Liver (tissue), 9 donors: Measurements from ENCODE around the gene BPGM. TPM values are rescaled to one million over a fixed set of nuclear protein-coding genes. Genes with fewer than 3 reads are reported as not detected.

Source experiments
- DNase-seq: peaks from one replicate; pipeline ENCODE4 v3.0.0-alpha.2; 2017; ENCODE audit warnings: low spot score
- H3K27ac ChIP-seq, 2 donors: one replicate each; pipeline ENCODE4 v1.7.0; 2013; ENCODE audit warnings: inconsistent platforms in 2 of 2, low read length in 2 of 2, control low read depth in 1 of 2, low read depth in 1 of 2, mild to moderate bottlenecking in 1 of 2
- H3K27me3 ChIP-seq, 4 donors: one replicate each; pipeline versions ENCODE4 v1.6.1 to v1.7.0; 2013; ENCODE audit warnings: low read length in 3 of 4, inconsistent platforms in 1 of 4, mild to moderate bottlenecking in 1 of 4, moderate library complexity in 1 of 4; ENCODE audit not compliant: control insufficient read depth in 4 of 4, insufficient read depth in 4 of 4
- H3K36me3 ChIP-seq, 4 donors: one replicate each; pipeline versions ENCODE4 v1.6.1 to v1.7.0; 2013; ENCODE audit warnings: low read length in 3 of 4, mild to moderate bottlenecking in 3 of 4, low read depth in 1 of 4, moderate library complexity in 1 of 4; ENCODE audit not compliant: control insufficient read depth in 4 of 4, insufficient read depth in 3 of 4
- H3K4me1 ChIP-seq, 4 donors: one replicate each; pipeline versions ENCODE4 v1.6.1 to v1.7.0; 2013; ENCODE audit warnings: low read length in 3 of 4, mild to moderate bottlenecking in 3 of 4, moderate library complexity in 1 of 4; ENCODE audit not compliant: control insufficient read depth in 4 of 4, insufficient read depth in 4 of 4
- H3K4me3 ChIP-seq, 3 donors: one replicate each; pipeline versions ENCODE4 v1.6.1 to v1.7.0; 2013; ENCODE audit warnings: low read length in 3 of 3, control low read depth in 1 of 3, low read depth in 1 of 3, mild to moderate bottlenecking in 1 of 3
- H3K9ac ChIP-seq, 2 donors: one replicate each; pipeline ENCODE4 v1.7.0; 2013; ENCODE audit warnings: low read length in 2 of 2, mild to moderate bottlenecking in 2 of 2, moderate library complexity in 2 of 2, control low read depth in 1 of 2, low read depth in 1 of 2
- H3K9me3 ChIP-seq, 4 donors: one replicate each; pipeline versions ENCODE4 v1.6.1 to v1.7.0; 2013; ENCODE audit warnings: low read length in 3 of 4; ENCODE audit not compliant: control insufficient read depth in 4 of 4
- FOXA1 ChIP-seq: IDR thresholded peaks from 2 replicates; pipeline ENCODE4 v1.6.1; 2016; ENCODE audit warnings: antibody characterized with exemption
- FOXA2 ChIP-seq: IDR thresholded peaks from 2 replicates; pipeline ENCODE4 v1.6.1; 2016; ENCODE audit warnings: antibody characterized with exemption
- JUND ChIP-seq, 2 donors: IDR thresholded peaks; 2 replicates each; pipeline ENCODE4 v1.6.1; 2016; ENCODE audit warnings: antibody characterized with exemption in 2 of 2
- RAD21 ChIP-seq, 2 donors: IDR thresholded peaks; 2 replicates each; pipeline ENCODE4 v1.6.1; 2016; ENCODE audit warnings: antibody characterized with exemption in 2 of 2, mild to moderate bottlenecking in 2 of 2
- SP1 ChIP-seq: IDR thresholded peaks from 2 replicates; pipeline ENCODE4 v1.6.1; 2018; ENCODE audit warnings: antibody characterized with exemption, mild to moderate bottlenecking
- TAF1 ChIP-seq: conservative IDR thresholded peaks from 2 replicates; pipeline ENCODE4 v1.6.1; 2016; ENCODE audit warnings: antibody characterized with exemption, mild to moderate bottlenecking
- WGBS: extraction: QIAGEN DNeasy Blood & Tissue Kit; methylation state at CpG from one replicate; pipeline ENCODE4 v1.1.7; 2013; 5-methylcytosine and 5-hydroxymethylcytosine counted together
- polyA plus RNA-seq, 2 donors: library from polyadenylated mRNA; stranded (reverse) in 1 of 2; unstranded in 1 of 2; fragments of 200-250 nt in 1 of 2; fragments of >200 nt in 1 of 2; fragmentation: Nextera tagmentation in 1 of 2; extraction: Ambion mirVana in 1 of 2; gene quantifications; one replicate each; pipeline versions ENCODE4 v1.2.1 to v1.2.3, GENCODE V29; 2013 to 2015
- total RNA-seq, 2 donors: library from RNA; depleted of rRNA; stranded (reverse); fragments of >200 nt; gene quantifications; one replicate each; pipeline ENCODE4 v1.2.3, GENCODE V29; 2014
- TF ChIP-seq, protein P1 (sequence below): IDR thresholded peaks from 2 replicates; pipeline ENCODE4 v1.6.1; 2016; ENCODE audit warnings: antibody characterized with exemption
- TF ChIP-seq, protein P2 (sequence below): IDR thresholded peaks from 2 replicates; pipeline ENCODE4 v1.6.1; 2016; ENCODE audit warnings: antibody characterized with exemption, mild to moderate bottlenecking
- TF ChIP-seq, protein P3 (sequence below): IDR thresholded peaks from 2 replicates; pipeline ENCODE4 v1.6.1; 2016; ENCODE audit warnings: antibody characterized with exemption
- TF ChIP-seq, protein P4 (sequence below): IDR thresholded peaks from 2 replicates; pipeline ENCODE4 v1.6.1; 2016; ENCODE audit warnings: antibody characterized with exemption
- donor health status: healthy.
- donor health status: healthy.
- donor health status: healthy.
- donor health status: healthy.
- donor health status: healthy.

BPGM gene
- total and polyA plus RNA-seq, 4 donors = 6.1 to 250 (median 7.6) TPM

DNA sequence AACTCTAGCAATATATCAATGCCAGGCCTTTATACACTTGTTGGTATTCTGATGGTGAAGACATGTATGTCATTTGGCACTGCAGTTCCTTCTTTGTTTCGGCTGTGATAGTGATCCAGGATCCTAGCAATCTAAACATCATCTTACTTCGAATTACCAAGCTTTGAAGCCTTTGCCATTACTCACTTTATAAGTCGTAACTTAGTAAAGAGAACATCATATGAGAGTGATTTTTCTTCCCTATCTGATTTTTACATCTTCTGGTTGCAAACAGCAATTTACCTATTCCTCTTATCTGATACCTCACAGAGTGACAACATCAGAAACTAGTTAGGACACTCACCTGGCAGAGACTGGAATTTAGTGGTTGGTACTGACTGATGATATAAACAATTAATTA lies 7.6 kb upstream of the BPGM start:
- WGBS = 84% methylated on average over 3 of the region's 3 CpGs
- Histone ChIP-seq H3K9ac (no peak overlapping the region), H3K4me3 (no peak overlapping the region), H3K27me3 (no peaks in the 10 kb centered on the region), H3K4me1 (peaks cover 0 to 10% (median 4%) of the 10 kb centered on the region in 4 donors), H3K36me3 (no peaks in the 10 kb centered on the region), H3K9me3 (no peaks in the 10 kb centered on the region), H3K27ac (no peak overlapping the region)
- no peak for DNase-seq
- TF ChIP-seq RAD21 (IDR thresholded peaks at IDR 0.05) (no peak), FOXA2 (no peak)
- TF ChIP-seq, protein P1, sequence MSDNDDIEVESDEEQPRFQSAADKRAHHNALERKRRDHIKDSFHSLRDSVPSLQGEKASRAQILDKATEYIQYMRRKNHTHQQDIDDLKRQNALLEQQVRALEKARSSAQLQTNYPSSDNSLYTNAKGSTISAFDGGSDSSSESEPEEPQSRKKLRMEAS = no peak

DNA sequence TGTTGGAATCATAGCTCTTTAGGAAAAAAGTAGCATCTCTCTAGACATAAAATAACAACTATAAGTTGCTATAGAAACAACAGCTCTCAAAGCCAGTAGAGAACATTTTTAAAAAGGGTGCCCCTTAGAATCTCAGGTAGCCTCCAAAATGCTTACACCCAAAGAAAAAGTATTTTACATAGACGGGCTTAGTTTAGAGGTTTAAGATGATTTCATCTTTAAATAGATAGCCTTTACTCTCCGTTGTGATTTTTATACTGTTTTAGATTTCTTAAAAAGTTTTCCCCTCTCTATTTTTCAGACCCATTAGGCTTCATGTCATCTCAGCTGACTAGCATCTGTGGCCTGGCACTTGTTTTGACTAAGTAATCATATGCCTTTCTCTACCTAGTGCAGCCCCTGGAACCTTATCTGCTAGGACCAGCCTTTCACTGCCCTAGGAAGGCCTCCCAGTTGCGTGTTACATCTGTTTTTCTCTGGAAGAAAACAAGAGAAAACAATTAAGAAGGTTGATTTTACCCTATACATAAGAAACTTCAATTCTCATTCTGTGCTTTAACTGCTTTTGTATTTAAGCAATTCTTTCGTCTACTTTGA lies 6.9 kb upstream of the BPGM start:
- 82% methylated on average over 4 of the region's 4 CpGs for WGBS
- peak; percentile 64 for DNase-seq
- no peaks in the 10 kb centered on the region for H3K36me3 ChIP-seq
- no peaks in the 10 kb centered on the region for H3K9me3 ChIP-seq
- H3K9ac ChIP-seq = no peak overlapping the region
- no peak overlapping the region for H3K4me3 ChIP-seq
- no peak overlapping the region for H3K27ac ChIP-seq
- H3K27me3 ChIP-seq = no peaks in the 10 kb centered on the region
- TF ChIP-seq, protein P1 = no peak
- TF ChIP-seq SP1 = no peak
- TF ChIP-seq, protein P2, sequence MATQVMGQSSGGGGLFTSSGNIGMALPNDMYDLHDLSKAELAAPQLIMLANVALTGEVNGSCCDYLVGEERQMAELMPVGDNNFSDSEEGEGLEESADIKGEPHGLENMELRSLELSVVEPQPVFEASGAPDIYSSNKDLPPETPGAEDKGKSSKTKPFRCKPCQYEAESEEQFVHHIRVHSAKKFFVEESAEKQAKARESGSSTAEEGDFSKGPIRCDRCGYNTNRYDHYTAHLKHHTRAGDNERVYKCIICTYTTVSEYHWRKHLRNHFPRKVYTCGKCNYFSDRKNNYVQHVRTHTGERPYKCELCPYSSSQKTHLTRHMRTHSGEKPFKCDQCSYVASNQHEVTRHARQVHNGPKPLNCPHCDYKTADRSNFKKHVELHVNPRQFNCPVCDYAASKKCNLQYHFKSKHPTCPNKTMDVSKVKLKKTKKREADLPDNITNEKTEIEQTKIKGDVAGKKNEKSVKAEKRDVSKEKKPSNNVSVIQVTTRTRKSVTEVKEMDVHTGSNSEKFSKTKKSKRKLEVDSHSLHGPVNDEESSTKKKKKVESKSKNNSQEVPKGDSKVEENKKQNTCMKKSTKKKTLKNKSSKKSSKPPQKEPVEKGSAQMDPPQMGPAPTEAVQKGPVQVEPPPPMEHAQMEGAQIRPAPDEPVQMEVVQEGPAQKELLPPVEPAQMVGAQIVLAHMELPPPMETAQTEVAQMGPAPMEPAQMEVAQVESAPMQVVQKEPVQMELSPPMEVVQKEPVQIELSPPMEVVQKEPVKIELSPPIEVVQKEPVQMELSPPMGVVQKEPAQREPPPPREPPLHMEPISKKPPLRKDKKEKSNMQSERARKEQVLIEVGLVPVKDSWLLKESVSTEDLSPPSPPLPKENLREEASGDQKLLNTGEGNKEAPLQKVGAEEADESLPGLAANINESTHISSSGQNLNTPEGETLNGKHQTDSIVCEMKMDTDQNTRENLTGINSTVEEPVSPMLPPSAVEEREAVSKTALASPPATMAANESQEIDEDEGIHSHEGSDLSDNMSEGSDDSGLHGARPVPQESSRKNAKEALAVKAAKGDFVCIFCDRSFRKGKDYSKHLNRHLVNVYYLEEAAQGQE = no peak
- TF ChIP-seq JUND (IDR thresholded peaks at IDR 0.05) = no peak
- TF ChIP-seq, protein P3, sequence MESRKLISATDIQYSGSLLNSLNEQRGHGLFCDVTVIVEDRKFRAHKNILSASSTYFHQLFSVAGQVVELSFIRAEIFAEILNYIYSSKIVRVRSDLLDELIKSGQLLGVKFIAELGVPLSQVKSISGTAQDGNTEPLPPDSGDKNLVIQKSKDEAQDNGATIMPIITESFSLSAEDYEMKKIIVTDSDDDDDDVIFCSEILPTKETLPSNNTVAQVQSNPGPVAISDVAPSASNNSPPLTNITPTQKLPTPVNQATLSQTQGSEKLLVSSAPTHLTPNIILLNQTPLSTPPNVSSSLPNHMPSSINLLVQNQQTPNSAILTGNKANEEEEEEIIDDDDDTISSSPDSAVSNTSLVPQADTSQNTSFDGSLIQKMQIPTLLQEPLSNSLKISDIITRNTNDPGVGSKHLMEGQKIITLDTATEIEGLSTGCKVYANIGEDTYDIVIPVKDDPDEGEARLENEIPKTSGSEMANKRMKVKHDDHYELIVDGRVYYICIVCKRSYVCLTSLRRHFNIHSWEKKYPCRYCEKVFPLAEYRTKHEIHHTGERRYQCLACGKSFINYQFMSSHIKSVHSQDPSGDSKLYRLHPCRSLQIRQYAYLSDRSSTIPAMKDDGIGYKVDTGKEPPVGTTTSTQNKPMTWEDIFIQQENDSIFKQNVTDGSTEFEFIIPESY = no peak
- TF ChIP-seq FOXA1 = no peak
- TF ChIP-seq, protein P4, sequence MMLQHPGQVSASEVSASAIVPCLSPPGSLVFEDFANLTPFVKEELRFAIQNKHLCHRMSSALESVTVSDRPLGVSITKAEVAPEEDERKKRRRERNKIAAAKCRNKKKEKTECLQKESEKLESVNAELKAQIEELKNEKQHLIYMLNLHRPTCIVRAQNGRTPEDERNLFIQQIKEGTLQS = no peak
- no peak for TF ChIP-seq TAF1
- peaks cover 0 to 10% (median 4%) of the 10 kb centered on the region in 4 donors for H3K4me1 ChIP-seq
